Keratinocyte (primary cell): Measurements from ENCODE around the gene CRYBB1. TPM values are rescaled to one million over a fixed set of nuclear protein-coding genes. Genes with fewer than 3 reads are reported as not detected.

Experiments used
- DNase-seq: peaks from one replicate; pipeline ENCODE4 v3.0.0-alpha.2; 2011; ENCODE audit warnings: low read depth, missing footprints, low spot score
- FAIRE-seq: peaks from 2 replicates; lab custom pipeline; 2011; peaks lifted over from hg19 to GRCh38; lab: Jason Lieb, UNC
- H2AFZ ChIP-seq: 2 replicates; pipeline ENCODE4 v1.6.0; 2012; ENCODE audit warnings: low read length, control low read depth, inconsistent platforms; ENCODE audit not compliant: control insufficient read depth
- H3K27ac ChIP-seq: 2 replicates; pipeline ENCODE4 v1.5.1; 2011; ENCODE audit warnings: low read length; ENCODE audit not compliant: control insufficient read depth, insufficient read depth
- H3K27me3 ChIP-seq: 3 replicates; pipeline ENCODE4 v1.6.0; 2011; ENCODE audit warnings: low read length; ENCODE audit not compliant: control insufficient read depth, insufficient read depth; ENCODE audit errors: extremely low read depth
- H3K36me3 ChIP-seq, 2 experiments: 2 replicates in 1 of 2; 3 replicates in 1 of 2; pipeline ENCODE4 v1.5.1; 2011; ENCODE audit warnings: low read length in 2 of 2, mild to moderate bottlenecking in 1 of 2; ENCODE audit not compliant: control insufficient read depth in 2 of 2, insufficient read depth in 2 of 2; ENCODE audit errors: extremely low read depth in 1 of 2
- H3K4me1 ChIP-seq: 3 replicates; pipeline ENCODE4 v1.5.1; 2011; ENCODE audit warnings: low read length; ENCODE audit not compliant: control insufficient read depth, insufficient read depth; ENCODE audit errors: extremely low read depth
- H3K4me2 ChIP-seq: 3 replicates; pipeline ENCODE4 v1.6.0; 2011; ENCODE audit warnings: low read depth, low read length; ENCODE audit not compliant: control insufficient read depth, insufficient read depth; ENCODE audit errors: extremely low read depth
- H3K4me3 ChIP-seq, 3 experiments: fragments of 200-600 bp in 1 of 3; sonication (generic) in 1 of 3; 2 replicates in 2 of 3; 3 replicates in 1 of 3; pipeline ENCODE4 v1.5.1; 2011 to 2016; ENCODE audit warnings: low read length in 3 of 3, mild to moderate bottlenecking in 3 of 3, control low read depth in 2 of 3, inconsistent platforms in 1 of 3, low read depth in 1 of 3, mixed read lengths in 1 of 3, mixed run types in 1 of 3, moderate library complexity in 1 of 3; ENCODE audit not compliant: control insufficient read depth in 2 of 3, insufficient read depth in 2 of 3; ENCODE audit errors: extremely low read depth in 1 of 3
- H3K79me2 ChIP-seq: 2 replicates; pipeline ENCODE4 v1.6.0; 2012; ENCODE audit warnings: low read length; ENCODE audit not compliant: control insufficient read depth, insufficient read depth
- H3K9ac ChIP-seq: 3 replicates; pipeline ENCODE4 v1.6.0; 2011; ENCODE audit warnings: low read length; ENCODE audit not compliant: control insufficient read depth, insufficient read depth; ENCODE audit errors: extremely low read depth
- H3K9me1 ChIP-seq: 3 replicates; pipeline ENCODE4 v1.6.0; 2011; ENCODE audit warnings: low read length; ENCODE audit not compliant: control insufficient read depth, insufficient read depth; ENCODE audit errors: extremely low read depth
- H3K9me3 ChIP-seq: 2 replicates; pipeline ENCODE4 v1.5.1; 2012; ENCODE audit warnings: low read depth, low read length; ENCODE audit not compliant: control insufficient read depth
- H4K20me1 ChIP-seq: 3 replicates; pipeline ENCODE4 v1.6.0; 2011; ENCODE audit warnings: low read length; ENCODE audit not compliant: control insufficient read depth, insufficient read depth; ENCODE audit errors: extremely low read depth
- EZH2 ChIP-seq: IDR thresholded peaks from one replicate; pipeline ENCODE4 v1.6.1; 2012; ENCODE audit warnings: inconsistent platforms, mild to moderate bottlenecking, low read length, moderate library complexity
- dilution Hi-C: fragments of 300-500 bp; cut with MboI; formaldehyde crosslinking; loops from one replicate; pipeline ENCODE4 v1.7.0; 2020; ENCODE audit warnings: low sequenced_read_pairs; ENCODE audit not compliant: extremely low pct_ligation_motif_present
- polyA plus RNA-seq, 5 experiments: library from polyadenylated mRNA; depleted of rRNA in 3 of 5; stranded (reverse) in 3 of 5; stranded (forward) in 1 of 5; unstranded in 1 of 5; fragments of >200 nt; gene quantifications; 1 replicate in 1 of 5; 2 replicates in 3 of 5; 3 replicates in 1 of 5; pipeline versions ENCODE4 v1.2.1 to v1.2.3, GENCODE V29; 2011 to 2012; ENCODE audit warnings: missing spikeins in 2 of 5, low read depth in 1 of 5, low replicate concordance in 1 of 5
- TF ChIP-seq, protein P1 (sequence below), 3 experiments: IDR thresholded peaks in 1 of 3; conservative IDR thresholded peaks in 1 of 3; optimal IDR thresholded peaks in 1 of 3; 2 replicates in 2 of 3; 3 replicates in 1 of 3; pipeline versions ENCODE3 to v1.5.1; 2011; ENCODE audit warnings: low read length in 3 of 3, mild to moderate bottlenecking in 3 of 3, moderate library complexity in 2 of 3, control low read depth in 1 of 3, inconsistent platforms in 1 of 3; ENCODE audit not compliant: insufficient read depth in 2 of 3; ENCODE audit errors: extremely low read depth in 1 of 3

The CRYBB1 gene
- polyA plus RNA-seq, 1 donor (not counting 4 experiments of a cell fraction or from before 2014, with no cell fraction given) = not detected

GRCh38 chr22:26646158-26646557 is 28.3 kb upstream of the CRYBB1 start:
- H3K4me3 ChIP-seq = no peak overlapping the region
- DNase-seq (no peak), FAIRE-seq (no peak)
- peaks cover 34% of the 10 kb centered on the region for H3K27me3 ChIP-seq
- no peaks in the 10 kb centered on the region for H4K20me1 ChIP-seq
- H3K27ac ChIP-seq = no peak overlapping the region
- no peak overlapping the region for H2AFZ ChIP-seq
- dilution Hi-C loops = no loop called here
- H3K79me2 ChIP-seq = no peaks in the 10 kb centered on the region
- no peaks in the 10 kb centered on the region for H3K9me1 ChIP-seq
- no peak overlapping the region for H3K9ac ChIP-seq
- no peak overlapping the region for H3K4me2 ChIP-seq
- TF ChIP-seq, protein P1, sequence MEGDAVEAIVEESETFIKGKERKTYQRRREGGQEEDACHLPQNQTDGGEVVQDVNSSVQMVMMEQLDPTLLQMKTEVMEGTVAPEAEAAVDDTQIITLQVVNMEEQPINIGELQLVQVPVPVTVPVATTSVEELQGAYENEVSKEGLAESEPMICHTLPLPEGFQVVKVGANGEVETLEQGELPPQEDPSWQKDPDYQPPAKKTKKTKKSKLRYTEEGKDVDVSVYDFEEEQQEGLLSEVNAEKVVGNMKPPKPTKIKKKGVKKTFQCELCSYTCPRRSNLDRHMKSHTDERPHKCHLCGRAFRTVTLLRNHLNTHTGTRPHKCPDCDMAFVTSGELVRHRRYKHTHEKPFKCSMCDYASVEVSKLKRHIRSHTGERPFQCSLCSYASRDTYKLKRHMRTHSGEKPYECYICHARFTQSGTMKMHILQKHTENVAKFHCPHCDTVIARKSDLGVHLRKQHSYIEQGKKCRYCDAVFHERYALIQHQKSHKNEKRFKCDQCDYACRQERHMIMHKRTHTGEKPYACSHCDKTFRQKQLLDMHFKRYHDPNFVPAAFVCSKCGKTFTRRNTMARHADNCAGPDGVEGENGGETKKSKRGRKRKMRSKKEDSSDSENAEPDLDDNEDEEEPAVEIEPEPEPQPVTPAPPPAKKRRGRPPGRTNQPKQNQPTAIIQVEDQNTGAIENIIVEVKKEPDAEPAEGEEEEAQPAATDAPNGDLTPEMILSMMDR (optimal IDR thresholded peaks at IDR 0.05 in 1 of 3, IDR thresholded peaks at IDR 0.05 in 1 of 3, conservative IDR thresholded peaks at IDR 0.05 in 1 of 3; ENCODE audit: extremely low read depth in 1 of 3, insufficient read depth in 2 of 3, low read length in 3 of 3) = no peak
- TF ChIP-seq EZH2 = no peak
- no peaks in the 10 kb centered on the region for H3K9me3 ChIP-seq
- H3K4me1 ChIP-seq = peaks cover 7% of the 10 kb centered on the region
- H3K36me3 ChIP-seq = no peaks in the 10 kb centered on the region

GRCh38 chr22:26643418-26644100 is 25.7 kb upstream of the CRYBB1 start:
- no peaks in the 10 kb centered on the region for H3K79me2 ChIP-seq
- H3K27me3 ChIP-seq = peaks cover 28% of the 10 kb centered on the region
- no peaks in the 10 kb centered on the region for H4K20me1 ChIP-seq
- H3K9ac ChIP-seq = no peak overlapping the region
- dilution Hi-C loops = no loop called here
- no peak overlapping the region for H2AFZ ChIP-seq
- H3K9me3 ChIP-seq = no peaks in the 10 kb centered on the region
- no peak for DNase-seq
- no peak overlapping the region for H3K4me2 ChIP-seq
- no peak overlapping the region for H3K27ac ChIP-seq
- peaks cover 7% of the 10 kb centered on the region for H3K4me1 ChIP-seq
- no peak for FAIRE-seq
- H3K9me1 ChIP-seq = no peaks in the 10 kb centered on the region
- no peaks in the 10 kb centered on the region for H3K36me3 ChIP-seq
- TF ChIP-seq, protein P1 (optimal IDR thresholded peaks at IDR 0.05 in 1 of 3, IDR thresholded peaks at IDR 0.05 in 1 of 3, conservative IDR thresholded peaks at IDR 0.05 in 1 of 3; ENCODE audit: extremely low read depth in 1 of 3, insufficient read depth in 2 of 3, low read length in 3 of 3) = no peak
- H3K4me3 ChIP-seq = no peak overlapping the region
